Spleen (tissue), 11 donors: ENCODE measurements around the gene CUL1. TPM values are rescaled to one million over a fixed set of nuclear protein-coding genes. Genes with fewer than 3 reads are reported as not detected.

Experiments used
- DNase-seq: peaks from one replicate; pipeline ENCODE4 v3.0.0-alpha.2; 2020
- H3K27ac ChIP-seq, 8 donors: fragments of 200-600 bp; sonication (generic) in 7 of 8; 1 replicate in 4 of 8; 2 replicates in 4 of 8; pipeline versions ENCODE4 v1.5.0 to v1.8.0; 2016 to 2021; ENCODE audit warnings: inconsistent platforms in 4 of 8, mild to moderate bottlenecking in 4 of 8, moderate library complexity in 1 of 8
- H3K27me3 ChIP-seq, 7 donors: fragments of 200-600 bp; sonication (generic) in 6 of 7; replicated peaks in 1 of 7; 1 replicate in 4 of 7; 2 replicates in 3 of 7; pipeline versions ENCODE4 v1.5.0 to v1.8.0; 2016 to 2021; ENCODE audit warnings: inconsistent platforms in 3 of 7, mild to moderate bottlenecking in 1 of 7
- H3K36me3 ChIP-seq, 6 donors: fragments of 200-600 bp; sonication (generic) in 5 of 6; 1 replicate in 4 of 6; 2 replicates in 2 of 6; pipeline versions ENCODE4 v1.5.0 to v1.8.0; 2016 to 2021; ENCODE audit warnings: inconsistent platforms in 2 of 6
- H3K4me1 ChIP-seq, 6 donors: fragments of 200-600 bp; sonication (generic) in 5 of 6; 1 replicate in 3 of 6; 2 replicates in 3 of 6; pipeline versions ENCODE4 v1.5.0 to v1.8.0; 2016 to 2021; ENCODE audit warnings: inconsistent platforms in 3 of 6
- H3K4me3 ChIP-seq, 8 donors: fragments of 200-600 bp; sonication (generic) in 7 of 8; 1 replicate in 4 of 8; 2 replicates in 4 of 8; pipeline versions ENCODE4 v1.5.0 to v1.8.0; 2016 to 2021; ENCODE audit warnings: inconsistent platforms in 4 of 8, mild to moderate bottlenecking in 4 of 8, moderate library complexity in 2 of 8
- H3K9me3 ChIP-seq, 8 donors: fragments of 200-600 bp; sonication (generic) in 7 of 8; 1 replicate in 4 of 8; 2 replicates in 4 of 8; pipeline versions ENCODE4 v1.5.0 to v1.8.0; 2016 to 2021; ENCODE audit warnings: inconsistent platforms in 4 of 8
- CTCF ChIP-seq, 11 experiments: fragments of 200-600 bp in 7 of 11; fragments of 450-650 bp in 4 of 11; sonication (generic) in 4 of 11; IDR thresholded peaks in 8 of 11; conservative IDR thresholded peaks in 3 of 11; 1 replicate in 7 of 11; 2 replicates in 4 of 11; pipeline versions ENCODE4 v1.4.0 to v1.8.0; 2016 to 2021; ENCODE audit warnings: antibody characterized with exemption in 11 of 11, inconsistent platforms in 4 of 11, mild to moderate bottlenecking in 1 of 11
- POLR2A ChIP-seq, 3 donors: fragments of 450-650 bp; IDR thresholded peaks; one replicate each; pipeline ENCODE4 v1.5.1; 2017; ENCODE audit warnings: antibody characterized with exemption in 3 of 3, mild to moderate bottlenecking in 1 of 3
- POLR2AphosphoS5 ChIP-seq, 3 donors: sonication (generic); formaldehyde crosslinking; IDR thresholded peaks; one replicate each; pipeline ENCODE4 v1.5.1; 2017; ENCODE audit warnings: antibody characterized with exemption in 3 of 3
- WGBS, 5 donors: extraction: QIAGEN DNeasy Blood & Tissue Kit in 3 of 5; methylation state at CpG; one replicate each; pipeline versions ENCODE4 v1.1.5 to v1.1.7; 2013 to 2018; 5-methylcytosine and 5-hydroxymethylcytosine counted together
- intact Hi-C: fragments of 100-400 bp; cut with DNase I; formaldehyde crosslinking; loops from one replicate; pipeline ENCODE4 v1.15.0; 2023; ENCODE audit warnings: low total_unique reads
- polyA plus RNA-seq, 3 donors: library from polyadenylated mRNA; stranded (reverse); fragments of 200-250 nt; gene quantifications; one replicate each; pipeline ENCODE4 v1.2.1, GENCODE V29; 2013
- total RNA-seq, 7 donors: library from RNA; depleted of rRNA in 3 of 7; stranded (reverse); fragments of >200 nt in 3 of 7; fragmentation: NEBNext Ultra II Directional in 4 of 7; extraction: Animal tissue kit (Norgen Biotek cat#: 25700) in 4 of 7; gene quantifications; one replicate each; pipeline versions ENCODE4 v1.1.0 to v1.2.1, GENCODE V29; 2016 to 2021
- donor health status: healthy with polysubstance abuse.
- donor health status: DM: no; HTN: no; CAD: no; lungs with moderate emphysema.
- donor health status: DM: no; HTN: no; CAD: no.
- donor health status: Bipolar disorder and iron deficiency.
- donor health status: healthy.
- donor health status: DM: no; HTN: no; CAD: no.
- donor health status: DM: yes; HTN: yes; CAD: no.

CUL1 gene
- total and polyA plus RNA-seq, 10 donors: 19.8 to 54.6 (median 42.7) TPM

GRCh38 chr7:148686312-148686937, 12.3 kb upstream of the CUL1 start:
- no peaks in the 10 kb centered on the region for H3K4me1 ChIP-seq
- H3K9me3 ChIP-seq: peaks cover 0 to 7% (median 6%) of the 10 kb centered on the region in 8 donors
- no peak overlapping the region for H3K27ac ChIP-seq
- no peaks in the 10 kb centered on the region for H3K27me3 ChIP-seq
- intact Hi-C loops: no loop called here
- no peak for DNase-seq
- no peak for TF ChIP-seq POLR2A (IDR thresholded peaks at IDR 0.05)
- no peak for TF ChIP-seq POLR2AphosphoS5 (IDR thresholded peaks at IDR 0.05)
- no peak for TF ChIP-seq CTCF (IDR thresholded peaks at IDR 0.05 in 8 of 11, conservative IDR thresholded peaks at IDR 0.05 in 3 of 11)
- H3K36me3 ChIP-seq: no peaks in the 10 kb centered on the region
- 77 to 90% (median 85%) methylated on average over 6 of the region's 6 CpGs for WGBS, 5 donors
- H3K4me3 ChIP-seq: no peak overlapping the region

- DNase-seq: no peak
- H3K4me1 ChIP-seq: no peaks in the 10 kb centered on the region
- H3K27me3 ChIP-seq: no peaks in the 10 kb centered on the region
- intact Hi-C loops: no loop called here
- no peak overlapping the region for H3K27ac ChIP-seq
- no peak overlapping the region for H3K4me3 ChIP-seq
- 82 to 93% (median 90%) methylated on average over 2 of the region's 2 CpGs for WGBS, 5 donors
- no peaks in the 10 kb centered on the region for H3K36me3 ChIP-seq
- H3K9me3 ChIP-seq: no peaks in the 10 kb centered on the region
- TF ChIP-seq POLR2A (IDR thresholded peaks at IDR 0.05) (no peak), CTCF (IDR thresholded peaks at IDR 0.05 in 8 of 11, conservative IDR thresholded peaks at IDR 0.05 in 3 of 11) (no peak), POLR2AphosphoS5 (IDR thresholded peaks at IDR 0.05) (no peak)
Observed at GRCh38 chr7:148687555-148687954, 11.1 kb upstream of the CUL1 start.

GRCh38 chr7:148688526-148688925, 10.2 kb upstream of the CUL1 start:
- TF ChIP-seq POLR2A (IDR thresholded peaks at IDR 0.05): no peak
- TF ChIP-seq CTCF (IDR thresholded peaks at IDR 0.05 in 8 of 11, conservative IDR thresholded peaks at IDR 0.05 in 3 of 11): no peak
- no peak for TF ChIP-seq POLR2AphosphoS5 (IDR thresholded peaks at IDR 0.05)
- intact Hi-C loops: no loop called here
- 74 to 81% (median 76%) methylated on average over 1 of the region's 1 CpG for WGBS, 5 donors
- H3K36me3 ChIP-seq: no peaks in the 10 kb centered on the region
- H3K4me1 ChIP-seq: no peaks in the 10 kb centered on the region
- H3K27ac ChIP-seq: no peak overlapping the region
- no peaks in the 10 kb centered on the region for H3K9me3 ChIP-seq
- DNase-seq: no peak
- no peak overlapping the region for H3K4me3 ChIP-seq
- no peaks in the 10 kb centered on the region for H3K27me3 ChIP-seq

- H3K9me3 ChIP-seq: no peaks in the 10 kb centered on the region
- H3K36me3 ChIP-seq: no peaks in the 10 kb centered on the region
- H3K27ac ChIP-seq: no peak overlapping the region
- intact Hi-C loops: no loop called here
- peaks cover 0 to 15% (median 10%) of the 10 kb centered on the region in 6 donors for H3K4me1 ChIP-seq
- no peak for DNase-seq
- no peak for TF ChIP-seq POLR2AphosphoS5 (IDR thresholded peaks at IDR 0.05)
- TF ChIP-seq POLR2A (IDR thresholded peaks at IDR 0.05): no peak
- TF ChIP-seq CTCF (IDR thresholded peaks at IDR 0.05 in 8 of 11, conservative IDR thresholded peaks at IDR 0.05 in 3 of 11): no peak
- 94 to 98% (median 96%) methylated on average over 7 of the region's 7 CpGs for WGBS, 5 donors
- H3K27me3 ChIP-seq: no peaks in the 10 kb centered on the region
- no peak overlapping the region for H3K4me3 ChIP-seq
Observed at GRCh38 chr7:148693651-148694050, 5.1 kb upstream of the CUL1 start.
